ENCODE data around the gene APMAP.
"Not testable (repeated sequence)": the region's sequence is repeated elsewhere in the genome, so short reads cannot be mapped to it uniquely, and the experiment has no call there.

The APMAP gene

GRCh38 chr20:25006431-25007167 lies 14.0 kb upstream of the APMAP start:
- no peak for DNase-seq (ENCODE audit: low read depth)

GRCh38 chr20:25005661-25006060 lies 13.1 kb upstream of the APMAP start:
- no peak for DNase-seq (ENCODE audit: low read depth)

GRCh38 chr20:25005220-25005619 lies 12.7 kb upstream of the APMAP start:
- DNase-seq (ENCODE audit: low read depth), result no peak

DNA sequence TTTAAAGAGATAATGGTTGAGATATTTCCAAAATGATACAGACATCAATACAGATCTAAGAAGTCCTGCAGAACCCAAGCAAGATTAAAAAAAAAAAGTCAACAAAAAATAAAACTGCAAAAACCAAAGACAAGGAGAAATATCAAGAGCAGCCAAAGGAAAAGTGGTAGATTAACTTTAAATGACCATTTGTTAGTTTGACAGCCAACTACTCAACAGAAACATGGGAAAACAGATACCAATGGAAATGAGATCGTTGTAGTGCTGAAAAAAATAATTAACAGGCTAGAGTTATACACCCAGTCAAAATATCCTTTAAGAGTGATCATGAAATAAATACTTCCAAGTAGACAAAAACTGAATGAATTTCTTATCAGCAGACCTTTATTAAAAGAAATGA lies 10.5 kb upstream of the APMAP start:
- no peak for DNase-seq (ENCODE audit: low read depth)

GRCh38 chr20:25001323-25001722 lies 8.8 kb upstream of the APMAP start:
- DNase-seq (ENCODE audit: low read depth), result not testable (repeated sequence)

DNA sequence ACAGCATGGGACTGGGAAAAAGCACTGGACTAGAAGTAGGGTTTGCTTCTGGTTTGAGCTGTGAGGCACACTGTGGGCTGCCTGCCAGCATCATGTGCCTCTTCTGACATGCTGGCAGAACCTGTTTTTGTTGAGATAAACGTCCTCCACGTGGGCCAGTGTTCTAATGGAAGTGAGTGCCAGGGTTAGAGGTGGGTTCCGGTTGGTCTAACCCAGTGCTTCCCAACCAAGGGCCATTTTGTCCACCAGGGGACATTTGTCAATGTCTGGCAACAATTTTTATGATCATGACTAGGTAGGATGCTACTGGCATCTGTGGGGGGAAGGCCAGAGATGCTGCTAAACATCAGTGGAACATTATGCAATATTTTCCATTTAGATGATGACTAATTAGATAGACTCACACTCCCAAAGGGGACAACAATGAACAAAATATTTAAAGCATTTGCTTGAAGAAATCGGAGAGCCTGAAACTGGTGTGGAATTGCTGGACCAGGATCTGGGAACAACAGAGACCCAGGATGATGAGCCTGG lies 7.8 kb upstream of the APMAP start:
- DNase-seq (ENCODE audit: low read depth), result no peak

- no peak for DNase-seq (ENCODE audit: low read depth)
Measured at GRCh38 chr20:24999568-24999967, 7.0 kb upstream of the APMAP start.

DNA sequence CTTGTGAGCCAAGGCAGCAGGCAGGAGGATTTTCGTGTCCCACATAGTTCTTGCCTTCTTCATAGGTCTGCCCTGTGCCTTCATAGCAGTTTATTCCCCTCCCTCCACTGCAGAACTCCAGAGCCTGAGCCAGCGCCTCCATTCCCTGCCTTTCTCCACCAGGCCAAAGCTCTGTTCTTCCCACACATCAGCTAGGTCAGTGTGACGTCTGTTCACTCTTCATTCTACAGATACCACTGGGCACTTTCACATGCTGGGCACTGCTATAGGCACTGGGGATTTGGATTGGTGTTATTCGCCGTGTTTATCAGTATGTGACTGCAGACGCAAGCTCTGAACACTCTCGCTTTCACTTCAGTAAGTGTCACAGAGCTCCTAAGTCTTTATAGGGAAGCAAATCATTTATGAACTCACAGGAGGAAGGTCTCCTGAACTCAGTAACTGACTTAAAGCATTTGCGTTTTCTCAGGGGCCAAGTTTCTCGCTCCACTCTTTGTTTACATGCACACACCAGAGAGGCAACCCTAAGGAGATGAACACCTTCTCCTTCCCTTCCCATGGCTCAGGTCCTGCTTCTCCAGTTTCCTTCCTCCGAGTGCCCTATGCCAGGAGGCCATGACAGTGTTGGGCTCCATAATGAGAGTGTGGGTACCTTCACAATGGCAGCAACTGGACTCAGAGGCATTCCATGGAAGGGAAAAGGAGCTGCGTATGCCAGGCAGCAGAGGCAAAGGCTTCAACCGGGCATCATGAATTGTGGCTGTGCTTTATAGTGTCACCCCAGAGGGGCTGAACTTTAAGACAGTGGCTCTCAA lies 6.3 kb upstream of the APMAP start:
- no peak for DNase-seq (ENCODE audit: low read depth)

DNA sequence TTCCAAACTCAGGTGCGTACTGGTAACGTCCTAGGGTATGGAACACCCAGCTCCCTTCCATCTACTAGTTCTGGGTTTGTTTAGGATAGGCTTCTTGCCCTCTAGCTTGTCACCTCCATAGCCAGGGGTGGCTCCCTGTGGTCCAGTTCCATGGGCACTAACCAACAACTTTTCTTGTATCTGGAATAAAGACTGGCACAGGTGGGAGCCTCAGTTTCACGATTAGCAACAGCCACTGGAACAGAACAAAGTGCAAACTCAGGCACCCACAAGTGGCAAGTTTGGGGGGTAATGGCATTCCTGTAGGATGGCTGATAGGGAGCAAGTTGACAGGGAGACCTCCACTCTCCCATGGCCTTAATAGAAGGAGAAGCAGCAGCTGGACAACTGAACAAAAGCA lies 5.6 kb upstream of the APMAP start:
- no peak for DNase-seq (ENCODE audit: low read depth)

GRCh38 chr20:24996449-24997377 lies 4.2 kb upstream of the APMAP start:
- DNase-seq (ENCODE audit: low read depth), result no peak

DNA sequence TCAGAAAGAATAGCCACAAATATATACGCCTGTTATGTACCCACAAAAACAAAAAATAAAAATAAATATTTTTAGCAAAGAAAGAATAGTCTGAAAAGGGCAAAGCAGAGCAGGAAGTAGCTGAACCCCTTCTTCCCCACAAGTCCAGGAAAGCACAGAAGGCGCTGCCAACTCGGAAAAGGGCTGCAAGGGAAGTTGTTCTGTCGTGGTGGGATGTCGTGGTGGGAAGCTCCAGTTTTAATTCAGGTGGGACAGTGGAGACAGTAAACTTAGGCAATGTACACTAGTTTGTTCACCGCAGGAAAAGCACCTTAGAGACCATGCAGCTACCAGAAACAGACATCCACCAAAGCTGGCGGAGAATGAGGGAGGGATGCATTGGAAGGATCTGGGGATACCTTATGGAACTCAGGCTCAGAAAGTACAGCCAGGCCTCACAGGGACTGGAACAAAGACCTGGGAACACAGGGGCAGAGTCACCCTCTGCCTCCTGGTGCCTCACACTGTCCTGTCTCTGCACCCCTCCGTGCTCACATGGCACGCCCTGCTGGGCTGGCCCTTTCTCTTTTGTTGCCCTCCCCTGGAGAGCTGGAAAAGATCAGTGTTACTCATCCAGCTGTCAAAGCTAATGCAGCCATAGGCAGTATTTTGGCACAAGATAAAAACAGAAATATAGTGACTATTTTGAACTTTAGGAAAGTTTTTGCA lies 3.3 kb upstream of the APMAP start:
- no peak for DNase-seq (ENCODE audit: low read depth)

- peak; percentile 70 for DNase-seq (ENCODE audit: low read depth)
Measured at GRCh38 chr20:24994470-24995368, 2.2 kb upstream of the APMAP start.

- DNase-seq (ENCODE audit: low read depth), result no peak
Measured at GRCh38 chr20:24994186-24994465, 1.6 kb upstream of the APMAP start.

DNA sequence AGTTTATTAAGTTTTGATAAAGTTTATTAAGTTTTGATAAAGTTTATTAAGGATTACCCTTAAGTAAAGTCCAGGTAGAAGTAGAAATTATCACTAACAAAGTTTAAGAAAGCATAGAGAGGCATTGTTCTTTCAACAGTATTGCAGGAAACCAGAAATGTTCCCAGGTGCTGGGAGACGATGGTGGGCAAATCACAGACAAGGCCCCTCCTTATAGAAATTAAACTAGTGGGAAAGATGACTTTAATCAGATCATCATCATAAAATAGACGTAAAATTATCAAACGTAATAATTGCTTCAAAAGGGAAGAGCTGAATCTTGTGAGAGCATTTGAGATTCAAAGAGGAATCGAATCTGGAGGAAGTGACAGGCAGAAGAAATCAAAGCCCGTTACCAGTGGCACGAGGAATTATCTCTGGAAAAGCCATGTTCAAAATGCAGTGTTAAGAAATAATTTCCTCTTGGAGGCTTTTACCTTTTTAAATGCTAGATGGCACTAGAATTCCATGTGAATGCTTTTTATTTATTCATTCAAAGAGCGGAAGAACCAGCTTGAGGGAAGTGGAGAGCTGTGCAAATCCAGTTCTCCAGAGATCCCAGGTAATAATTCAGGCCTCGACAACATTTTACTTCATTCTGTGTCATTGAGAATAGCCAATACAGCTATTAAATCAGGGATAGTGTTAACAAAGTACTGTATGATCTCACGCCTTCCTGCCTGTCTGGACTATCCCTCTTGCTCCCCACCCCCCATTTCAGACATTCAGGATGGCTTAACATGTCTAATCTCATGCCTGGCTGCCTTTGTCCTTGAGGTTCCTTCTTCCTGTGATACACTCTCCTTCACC lies 1.0 kb upstream of the APMAP start:
- DNase-seq (ENCODE audit: low read depth), result no peak

DNA sequence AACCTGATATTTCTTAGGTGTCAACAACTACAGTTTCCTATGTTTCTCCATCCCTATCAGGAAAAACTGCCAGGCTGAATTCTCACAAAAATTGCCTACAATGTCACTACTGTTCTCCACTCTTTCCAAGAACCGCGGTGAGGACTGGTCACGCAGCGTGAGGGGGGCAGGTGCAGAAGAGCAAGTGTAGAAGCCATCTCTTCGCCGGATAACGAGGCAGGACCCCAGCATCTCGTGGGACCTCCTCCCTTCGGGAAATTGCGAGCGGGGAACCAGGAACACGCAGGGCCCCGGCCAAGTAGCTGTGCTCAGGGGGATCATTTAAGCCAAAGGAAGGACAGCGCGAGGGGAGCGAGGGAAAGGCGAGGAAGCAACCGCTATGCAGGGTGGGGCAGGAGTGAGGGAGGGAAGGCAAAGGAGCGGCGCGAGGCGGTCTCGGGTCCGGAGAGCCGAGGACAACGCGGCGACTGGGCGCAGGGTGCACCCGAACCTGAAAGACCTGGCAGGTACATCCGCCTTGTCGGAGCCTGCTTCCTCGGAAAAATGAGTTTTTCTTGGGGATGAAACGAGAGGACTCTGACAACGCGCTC lies 559 bp downstream of the APMAP start:
- no peak for DNase-seq (ENCODE audit: low read depth)

DNA sequence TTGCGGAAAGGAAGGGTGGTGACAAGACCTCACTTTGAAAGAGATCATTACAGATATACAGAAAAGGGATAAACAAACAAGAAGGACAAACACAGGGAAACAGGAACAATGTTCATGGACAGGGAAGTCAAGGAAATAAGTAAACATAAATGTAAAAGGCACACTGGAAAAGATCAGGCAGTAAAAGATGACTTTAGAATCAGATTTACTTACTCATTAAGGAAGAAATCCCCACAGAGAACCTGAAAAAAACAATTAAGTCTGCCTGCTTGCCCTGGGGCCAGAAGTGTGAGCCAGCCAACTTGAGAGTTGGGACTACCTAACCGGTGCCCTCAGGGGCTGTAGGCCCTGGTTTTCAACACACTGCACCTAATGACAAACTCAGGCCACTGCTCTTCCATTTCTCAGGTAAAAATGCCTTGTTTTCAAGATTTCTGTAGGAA lies 1.7 kb downstream of the APMAP start:
- DNase-seq (ENCODE audit: low read depth), result no peak

GRCh38 chr20:24989162-24989561 lies 3.4 kb downstream of the APMAP start:
- no peak for DNase-seq (ENCODE audit: low read depth)

DNA sequence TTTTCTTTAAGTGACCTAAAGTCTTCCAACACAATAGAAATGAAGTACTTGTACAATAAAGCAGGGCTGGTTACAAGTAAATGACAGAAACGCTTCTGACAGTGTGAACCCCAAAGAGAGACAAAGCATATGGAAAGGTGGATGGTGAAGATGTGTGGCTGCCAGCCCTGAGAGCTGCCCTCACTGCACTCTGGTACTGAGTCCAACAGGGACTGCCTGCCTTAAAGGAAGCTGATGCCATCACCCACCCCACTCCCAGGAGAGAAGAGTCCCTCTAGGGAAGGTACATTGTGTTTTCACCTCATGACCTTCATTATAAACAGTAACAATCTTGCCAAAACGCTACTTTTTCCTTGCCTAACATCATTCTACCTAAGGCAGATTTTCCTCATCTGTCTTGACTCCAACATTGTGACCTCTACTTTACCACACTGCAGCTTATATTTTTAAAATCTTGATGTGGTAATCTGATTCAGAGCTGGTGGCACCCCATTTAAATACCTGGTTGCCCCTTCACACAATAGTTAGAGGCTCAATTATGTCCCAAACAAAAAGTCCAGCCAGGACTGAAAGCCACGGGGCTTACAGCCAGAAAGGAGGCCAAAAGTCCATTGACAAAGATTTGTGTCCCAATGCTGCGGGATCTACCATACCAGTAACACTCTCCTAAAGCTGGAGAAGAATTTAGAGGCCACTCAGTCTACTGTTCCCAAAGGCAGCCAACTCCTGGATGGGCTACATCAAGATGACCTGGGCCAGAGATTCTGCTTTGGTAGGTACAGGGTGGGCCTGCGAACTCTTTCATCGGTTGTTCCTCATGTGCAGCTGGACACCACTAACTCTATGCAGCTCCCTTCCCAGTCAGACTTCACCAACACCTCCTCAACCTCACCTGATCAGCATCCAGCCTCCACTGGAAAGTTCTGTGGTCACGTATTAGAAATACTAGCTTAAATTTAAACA lies 4.4 kb downstream of the APMAP start:
- DNase-seq (ENCODE audit: low read depth), result no peak

All from activated T-helper 9 cell treated with anti-CD3 and anti-CD28 coated beads, Interleukin-2, amount 50 U/mL, for 16 hours (primary cell).